AG09309 (cell line): ENCODE data around the gene GNAL.

Source experiments
- DNase-seq: peaks from one replicate; pipeline ENCODE4 v3.0.0-alpha.2; 2010; ENCODE audit warnings: low read depth
- H3K4me3 ChIP-seq: 2 replicates; pipeline ENCODE4 v1.5.1; 2011; ENCODE audit warnings: mild to moderate bottlenecking, low read depth, low read length, moderate library complexity; ENCODE audit not compliant: control insufficient read depth
- TF ChIP-seq, protein P1 (sequence below): IDR thresholded peaks from 2 replicates; pipeline ENCODE4 v1.5.1; 2011; ENCODE audit warnings: mild to moderate bottlenecking, low read depth, low read length, inconsistent platforms; ENCODE audit not compliant: insufficient read depth, control insufficient read depth; ENCODE audit errors: missing control alignments

The GNAL gene

GRCh38 chr18:11762429-11762828, 73.4 kb downstream of the GNAL start:
- TF ChIP-seq, protein P1, sequence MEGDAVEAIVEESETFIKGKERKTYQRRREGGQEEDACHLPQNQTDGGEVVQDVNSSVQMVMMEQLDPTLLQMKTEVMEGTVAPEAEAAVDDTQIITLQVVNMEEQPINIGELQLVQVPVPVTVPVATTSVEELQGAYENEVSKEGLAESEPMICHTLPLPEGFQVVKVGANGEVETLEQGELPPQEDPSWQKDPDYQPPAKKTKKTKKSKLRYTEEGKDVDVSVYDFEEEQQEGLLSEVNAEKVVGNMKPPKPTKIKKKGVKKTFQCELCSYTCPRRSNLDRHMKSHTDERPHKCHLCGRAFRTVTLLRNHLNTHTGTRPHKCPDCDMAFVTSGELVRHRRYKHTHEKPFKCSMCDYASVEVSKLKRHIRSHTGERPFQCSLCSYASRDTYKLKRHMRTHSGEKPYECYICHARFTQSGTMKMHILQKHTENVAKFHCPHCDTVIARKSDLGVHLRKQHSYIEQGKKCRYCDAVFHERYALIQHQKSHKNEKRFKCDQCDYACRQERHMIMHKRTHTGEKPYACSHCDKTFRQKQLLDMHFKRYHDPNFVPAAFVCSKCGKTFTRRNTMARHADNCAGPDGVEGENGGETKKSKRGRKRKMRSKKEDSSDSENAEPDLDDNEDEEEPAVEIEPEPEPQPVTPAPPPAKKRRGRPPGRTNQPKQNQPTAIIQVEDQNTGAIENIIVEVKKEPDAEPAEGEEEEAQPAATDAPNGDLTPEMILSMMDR, result no peak
- no peak overlapping the region for H3K4me3 ChIP-seq
- DNase-seq, result no peak

- H3K4me3 ChIP-seq, result no peak overlapping the region
- TF ChIP-seq, protein P1, result no peak
- DNase-seq, result no peak
These were observed 78.3 kb downstream of the GNAL start for GRCh38 chr18:11767329-11767728.

DNA sequence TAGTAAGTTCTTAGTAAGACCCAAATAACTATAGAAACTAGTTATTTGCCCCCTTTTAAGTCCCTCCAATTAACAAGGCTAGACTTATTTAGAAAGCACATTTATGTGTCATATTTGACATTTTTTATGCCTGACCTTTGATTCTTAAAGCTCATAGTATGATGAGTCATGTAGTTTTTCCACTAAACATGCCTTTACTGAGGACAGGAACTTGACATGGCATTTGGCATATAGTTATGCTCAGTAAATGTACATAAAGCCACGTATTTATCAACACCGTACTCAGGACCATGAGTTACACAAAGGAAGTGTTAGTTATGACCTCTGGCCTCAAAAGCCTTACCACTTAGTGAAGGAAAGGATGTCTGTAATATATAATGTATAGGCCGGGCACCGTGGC, 78.9 kb downstream of the GNAL start:
- TF ChIP-seq, protein P1, result no peak
- DNase-seq, result no peak

DNA sequence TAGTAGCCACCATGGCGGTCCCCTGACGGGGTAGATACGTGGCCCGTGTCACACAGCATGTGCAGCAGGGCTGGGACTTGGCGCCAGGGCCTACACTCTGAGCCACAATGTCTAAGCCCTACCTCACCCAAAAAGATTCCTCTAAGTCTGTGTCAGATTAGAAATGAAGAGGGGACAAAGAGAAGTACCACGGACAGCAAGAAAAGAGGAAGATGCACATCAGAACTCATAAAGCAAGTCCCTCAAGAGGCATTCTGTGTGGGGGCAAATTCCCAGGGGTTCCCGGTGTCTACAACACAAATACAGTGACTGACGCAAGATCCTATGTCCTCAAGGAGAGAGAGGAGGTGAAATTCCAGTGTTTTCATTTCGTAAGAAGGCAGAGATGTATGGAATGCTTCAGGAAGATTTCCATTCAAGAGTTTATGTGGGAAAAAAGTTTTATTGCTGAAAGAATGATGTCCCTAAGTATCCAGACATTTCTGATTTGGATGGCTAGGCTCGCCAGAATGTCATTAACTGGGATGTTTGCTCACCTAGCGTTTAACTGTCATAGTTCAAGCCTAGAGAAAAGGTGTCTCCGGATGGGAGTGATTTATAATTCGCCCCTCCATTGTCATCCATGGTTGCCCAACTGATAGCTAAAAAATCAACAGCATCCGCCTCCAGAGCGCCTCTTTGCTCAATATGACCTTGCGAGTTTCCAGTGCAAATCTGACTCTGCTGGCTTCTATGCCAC, 86.5 kb downstream of the GNAL start:
- TF ChIP-seq, protein P1, result no peak
- DNase-seq, result no peak
- H3K4me3 ChIP-seq, result no peak overlapping the region

More for the DNA sequence above, 78.9 kb downstream of the GNAL start:
- no peak overlapping the region for H3K4me3 ChIP-seq

GRCh38 chr18:11780042-11780441, 91.0 kb downstream of the GNAL start:
- DNase-seq, result no peak
- no peak overlapping the region for H3K4me3 ChIP-seq
- TF ChIP-seq, protein P1, result no peak

- no peak for DNase-seq
- no peak overlapping the region for H3K4me3 ChIP-seq
- TF ChIP-seq, protein P1, result no peak
These were observed 94.8 kb downstream of the GNAL start for GRCh38 chr18:11783716-11784331.
